HepG2 (cell line): ENCODE measurements around the gene CPM. TPM values are rescaled to one million over a fixed set of nuclear protein-coding genes. Genes with fewer than 3 reads are reported as not detected.
A peak's percentile ranks its signal among the peaks of the same experiment; 100 is the strongest.

Experiments
- ELF4 ChIP-seq: sonication (generic); formaldehyde crosslinking; IDR thresholded peaks from 2 replicates; pipeline ENCODE4 v1.5.0; 2020; ENCODE audit warnings: missing genetic modification reagents, mild to moderate bottlenecking, moderate library complexity, borderline replicate concordance
- GFI1 ChIP-seq: sonication (generic); formaldehyde crosslinking; IDR thresholded peaks from 2 replicates; pipeline ENCODE4 v1.5.0; 2020; ENCODE audit warnings: missing genetic modification reagents, mild to moderate bottlenecking, borderline replicate concordance
- KDM3A ChIP-seq: IDR thresholded peaks from 2 replicates; pipeline ENCODE4 v1.6.1; 2018; ENCODE audit warnings: low read depth, missing compliant biosample characterization
- LCORL ChIP-seq, 2 experiments: fragments of 450-650 bp in 1 of 2; sonication (generic) in 1 of 2; formaldehyde crosslinking in 1 of 2; IDR thresholded peaks; 2 replicates each; pipeline versions ENCODE4 v1.5.0 to v1.6.1; 2017 to 2020; ENCODE audit warnings: antibody characterized with exemption in 1 of 2, missing genetic modification reagents in 1 of 2
- NR3C1 ChIP-seq: sonication (generic); formaldehyde crosslinking; IDR thresholded peaks from 2 replicates; pipeline ENCODE4 v1.4.0; 2020; ENCODE audit warnings: missing genetic modification reagents
- SP2 ChIP-seq: sonication (generic); formaldehyde crosslinking; IDR thresholded peaks from 2 replicates; pipeline ENCODE4 v1.5.1; 2020; ENCODE audit warnings: mild to moderate bottlenecking, missing genetic modification reagents
- ZFP1 ChIP-seq: IDR thresholded peaks from 2 replicates; pipeline ENCODE4 v1.6.1; 2016
- ZNF337 ChIP-seq: sonication (generic); formaldehyde crosslinking; IDR thresholded peaks from 2 replicates; pipeline ENCODE4 v1.5.1; 2020; ENCODE audit warnings: missing genetic modification reagents, low read depth, mild to moderate bottlenecking, borderline replicate concordance
- ZNF343 ChIP-seq: sonication (generic); formaldehyde crosslinking; IDR thresholded peaks from 2 replicates; pipeline ENCODE4 v1.4.0; 2020; ENCODE audit warnings: mild to moderate bottlenecking, missing genetic modification reagents
- ZNF549 ChIP-seq: sonication (generic); formaldehyde crosslinking; IDR thresholded peaks from 2 replicates; pipeline ENCODE4 v1.5.0; 2020; ENCODE audit warnings: missing genetic modification reagents
- ZNF570 ChIP-seq: sonication (generic); formaldehyde crosslinking; IDR thresholded peaks from 2 replicates; pipeline ENCODE4 v1.4.0; 2020; ENCODE audit warnings: mild to moderate bottlenecking, missing genetic modification reagents, borderline replicate concordance
- ZNF614 ChIP-seq: IDR thresholded peaks from 2 replicates; pipeline ENCODE4 v1.6.1; 2018; ENCODE audit warnings: missing biosample characterization, missing genetic modification reagents, inconsistent platforms, borderline replicate concordance
- ZNF772 ChIP-seq: sonication (generic); formaldehyde crosslinking; IDR thresholded peaks from 2 replicates; pipeline ENCODE4 v1.5.0; 2020; ENCODE audit warnings: mild to moderate bottlenecking, missing genetic modification reagents
- ZNF777 ChIP-seq: sonication (generic); formaldehyde crosslinking; IDR thresholded peaks from 2 replicates; pipeline ENCODE4 v1.4.0; 2020; ENCODE audit warnings: missing genetic modification reagents
- ZNF790 ChIP-seq: sonication (generic); formaldehyde crosslinking; IDR thresholded peaks from 2 replicates; pipeline ENCODE4 v1.8.0; 2022; ENCODE audit warnings: missing genetic modification reagents, mild to moderate bottlenecking, borderline replicate concordance
- ZNF83 ChIP-seq: sonication (generic); formaldehyde crosslinking; IDR thresholded peaks from 2 replicates; pipeline ENCODE4 v1.4.0; 2020; ENCODE audit warnings: missing genetic modification reagents, mild to moderate bottlenecking, borderline replicate concordance
- ZSCAN31 ChIP-seq: sonication (generic); formaldehyde crosslinking; IDR thresholded peaks from 2 replicates; pipeline ENCODE4 v1.5.0; 2020; ENCODE audit warnings: low read depth, mild to moderate bottlenecking, missing genetic modification reagents
- ZZZ3 ChIP-seq: sonication (generic); formaldehyde crosslinking; IDR thresholded peaks from 2 replicates; pipeline ENCODE4 v1.4.0; 2020; ENCODE audit warnings: missing genetic modification reagents, mild to moderate bottlenecking, borderline replicate concordance
- polyA plus RNA-seq, 8 experiments: library from polyadenylated mRNA; depleted of rRNA in 3 of 8; stranded (reverse) in 7 of 8; unstranded in 1 of 8; fragments of >200 nt; fragmentation: Illumina TruSeq in 4 of 8; extraction: Trizol in 4 of 8; gene quantifications; 2 replicates each; pipeline versions ENCODE4 v1.2.1 to v1.2.3, GENCODE V29; 2011 to 2016; ENCODE audit warnings: low read depth in 4 of 8, missing spikeins in 1 of 8, mixed read lengths in 1 of 8; ENCODE audit not compliant: insufficient read depth in 1 of 8
- total RNA-seq, 5 experiments: library from RNA; depleted of rRNA; stranded (reverse); fragments of >200 nt; fragmentation: Illumina TruSeq; extraction: Trizol; gene quantifications; 2 replicates each; pipeline ENCODE4 v1.2.3, GENCODE V29; 2016; ENCODE audit warnings: low read depth in 1 of 5
- TF ChIP-seq, protein P1 (sequence below): sonication (generic); formaldehyde crosslinking; IDR thresholded peaks from 2 replicates; pipeline ENCODE4 v1.4.0; 2020; ENCODE audit warnings: missing genetic modification reagents, borderline replicate concordance
- TF ChIP-seq, protein P2 (sequence below): sonication (generic); formaldehyde crosslinking; IDR thresholded peaks from 2 replicates; pipeline ENCODE4 v1.4.0; 2020; ENCODE audit warnings: mild to moderate bottlenecking, missing genetic modification reagents
- TF ChIP-seq, protein P3 (sequence below): sonication (generic); formaldehyde crosslinking; IDR thresholded peaks from 2 replicates; pipeline ENCODE4 v1.5.0; 2020; ENCODE audit warnings: missing genetic modification reagents

Gene CPM
- total and polyA plus RNA-seq, 2 of the 13 experiments (the other 11 are each of a cell fraction or from before 2014, with no cell fraction given): not detected

DNA sequence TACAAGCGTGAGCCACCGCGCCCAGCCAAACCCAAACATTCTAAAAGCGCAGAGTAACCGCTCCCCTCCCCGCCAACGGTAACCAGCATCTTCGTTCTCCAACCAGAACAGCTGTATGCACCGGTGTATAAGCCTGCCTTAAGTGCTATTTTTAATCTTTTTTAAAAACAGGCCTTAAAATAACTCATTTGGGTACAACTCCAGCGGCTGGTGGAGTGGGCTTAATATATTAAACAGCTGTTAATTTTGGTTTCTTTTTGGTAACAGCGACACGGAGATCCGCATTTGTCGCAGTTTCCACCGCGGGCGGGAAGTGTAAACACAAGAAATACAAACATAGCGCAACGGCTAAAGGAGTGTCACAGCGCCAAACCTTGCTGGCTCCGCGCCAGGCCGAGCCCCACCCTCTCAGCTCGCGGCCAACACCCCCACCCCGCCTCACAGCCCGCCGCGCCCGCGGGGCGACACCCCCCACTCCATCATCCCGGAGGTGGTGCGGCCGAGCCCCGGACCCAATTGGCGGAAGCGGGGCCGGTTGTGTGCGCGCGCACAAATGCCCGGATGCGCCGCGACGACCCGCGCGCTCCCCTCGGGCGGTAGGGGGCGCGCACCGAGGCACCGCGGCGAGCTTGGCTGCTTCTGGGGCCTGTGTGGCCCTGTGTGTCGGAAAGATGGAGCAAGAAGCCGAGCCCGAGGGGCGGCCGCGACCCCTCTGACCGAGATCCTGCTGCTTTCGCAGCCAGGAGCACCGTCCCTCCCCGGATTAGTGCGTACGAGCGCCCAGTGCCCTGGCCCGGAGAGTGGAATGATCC lies 125.2 kb downstream of the CPM start, which contains the start of gene MDM2 (continued):
- TF ChIP-seq, protein P1, sequence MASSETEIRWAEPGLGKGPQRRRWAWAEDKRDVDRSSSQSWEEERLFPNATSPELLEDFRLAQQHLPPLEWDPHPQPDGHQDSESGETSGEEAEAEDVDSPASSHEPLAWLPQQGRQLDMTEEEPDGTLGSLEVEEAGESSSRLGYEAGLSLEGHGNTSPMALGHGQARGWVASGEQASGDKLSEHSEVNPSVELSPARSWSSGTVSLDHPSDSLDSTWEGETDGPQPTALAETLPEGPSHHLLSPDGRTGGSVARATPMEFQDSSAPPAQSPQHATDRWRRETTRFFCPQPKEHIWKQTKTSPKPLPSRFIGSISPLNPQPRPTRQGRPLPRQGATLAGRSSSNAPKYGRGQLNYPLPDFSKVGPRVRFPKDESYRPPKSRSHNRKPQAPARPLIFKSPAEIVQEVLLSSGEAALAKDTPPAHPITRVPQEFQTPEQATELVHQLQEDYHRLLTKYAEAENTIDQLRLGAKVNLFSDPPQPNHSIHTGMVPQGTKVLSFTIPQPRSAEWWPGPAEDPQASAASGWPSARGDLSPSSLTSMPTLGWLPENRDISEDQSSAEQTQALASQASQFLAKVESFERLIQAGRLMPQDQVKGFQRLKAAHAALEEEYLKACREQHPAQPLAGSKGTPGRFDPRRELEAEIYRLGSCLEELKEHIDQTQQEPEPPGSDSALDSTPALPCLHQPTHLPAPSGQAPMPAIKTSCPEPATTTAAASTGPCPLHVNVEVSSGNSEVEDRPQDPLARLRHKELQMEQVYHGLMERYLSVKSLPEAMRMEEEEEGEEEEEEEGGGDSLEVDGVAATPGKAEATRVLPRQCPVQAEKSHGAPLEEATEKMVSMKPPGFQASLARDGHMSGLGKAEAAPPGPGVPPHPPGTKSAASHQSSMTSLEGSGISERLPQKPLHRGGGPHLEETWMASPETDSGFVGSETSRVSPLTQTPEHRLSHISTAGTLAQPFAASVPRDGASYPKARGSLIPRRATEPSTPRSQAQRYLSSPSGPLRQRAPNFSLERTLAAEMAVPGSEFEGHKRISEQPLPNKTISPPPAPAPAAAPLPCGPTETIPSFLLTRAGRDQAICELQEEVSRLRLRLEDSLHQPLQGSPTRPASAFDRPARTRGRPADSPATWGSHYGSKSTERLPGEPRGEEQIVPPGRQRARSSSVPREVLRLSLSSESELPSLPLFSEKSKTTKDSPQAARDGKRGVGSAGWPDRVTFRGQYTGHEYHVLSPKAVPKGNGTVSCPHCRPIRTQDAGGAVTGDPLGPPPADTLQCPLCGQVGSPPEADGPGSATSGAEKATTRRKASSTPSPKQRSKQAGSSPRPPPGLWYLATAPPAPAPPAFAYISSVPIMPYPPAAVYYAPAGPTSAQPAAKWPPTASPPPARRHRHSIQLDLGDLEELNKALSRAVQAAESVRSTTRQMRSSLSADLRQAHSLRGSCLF (CRISPR knock-in tag): no peak
- TF ChIP-seq ZNF343 (CRISPR knock-in tag) (peak; percentile 26; the same call in 1 of the 2 replicates), ZNF337 (peak; percentile 89; the same call in 1 of the 2 replicates), NR3C1 (CRISPR knock-in tag) (no peak), ZNF83 (CRISPR knock-in tag) (no peak), ZNF777 (CRISPR knock-in tag) (no peak; the same call in 1 of the 2 replicates), ZNF790 (CRISPR knock-in tag) (no peak), ELF4 (CRISPR knock-in tag) (0 out of 2 replicates have a peak, but pooled peaks have one; percentile 63), ZNF614 (peak; percentile 52; the same call in 1 of the 2 replicates), LCORL (IDR thresholded peaks at IDR 0.05) (peak; percentile 75), LCORL (CRISPR knock-in tag; IDR thresholded peaks at IDR 0.05) (peak; percentile 72; the same call in 1 of the 2 replicates), SP2 (CRISPR knock-in tag) (peak; percentile 35; the same call in 1 of the 2 replicates), ZNF772 (peak; percentile 83; the same call in 1 of the 2 replicates), ZNF549 (CRISPR knock-in tag) (no peak), ZNF570 (no peak), ZFP1 (CRISPR knock-in tag) (no peak), KDM3A (CRISPR knock-in tag) (no peak), ZZZ3 (CRISPR knock-in tag) (0 out of 2 replicates have a peak, but pooled peaks have one; percentile 75), ZSCAN31 (CRISPR knock-in tag) (peak; percentile 72; the same call in 1 of the 2 replicates), GFI1 (peak; percentile 81)
- TF ChIP-seq, protein P2, sequence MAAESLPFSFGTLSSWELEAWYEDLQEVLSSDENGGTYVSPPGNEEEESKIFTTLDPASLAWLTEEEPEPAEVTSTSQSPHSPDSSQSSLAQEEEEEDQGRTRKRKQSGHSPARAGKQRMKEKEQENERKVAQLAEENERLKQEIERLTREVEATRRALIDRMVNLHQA (CRISPR knock-in tag): no peak
- TF ChIP-seq, protein P3, sequence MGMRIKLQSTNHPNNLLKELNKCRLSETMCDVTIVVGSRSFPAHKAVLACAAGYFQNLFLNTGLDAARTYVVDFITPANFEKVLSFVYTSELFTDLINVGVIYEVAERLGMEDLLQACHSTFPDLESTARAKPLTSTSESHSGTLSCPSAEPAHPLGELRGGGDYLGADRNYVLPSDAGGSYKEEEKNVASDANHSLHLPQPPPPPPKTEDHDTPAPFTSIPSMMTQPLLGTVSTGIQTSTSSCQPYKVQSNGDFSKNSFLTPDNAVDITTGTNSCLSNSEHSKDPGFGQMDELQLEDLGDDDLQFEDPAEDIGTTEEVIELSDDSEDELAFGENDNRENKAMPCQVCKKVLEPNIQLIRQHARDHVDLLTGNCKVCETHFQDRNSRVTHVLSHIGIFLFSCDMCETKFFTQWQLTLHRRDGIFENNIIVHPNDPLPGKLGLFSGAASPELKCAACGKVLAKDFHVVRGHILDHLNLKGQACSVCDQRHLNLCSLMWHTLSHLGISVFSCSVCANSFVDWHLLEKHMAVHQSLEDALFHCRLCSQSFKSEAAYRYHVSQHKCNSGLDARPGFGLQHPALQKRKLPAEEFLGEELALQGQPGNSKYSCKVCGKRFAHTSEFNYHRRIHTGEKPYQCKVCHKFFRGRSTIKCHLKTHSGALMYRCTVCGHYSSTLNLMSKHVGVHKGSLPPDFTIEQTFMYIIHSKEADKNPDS (CRISPR knock-in tag): no peak
